GM19099 (cell line): Measurements from ENCODE around the gene SLC51A.

Experiments used
- POLR2A ChIP-seq: IDR thresholded peaks from 3 replicates; pipeline ENCODE4 v1.6.1; 2011; ENCODE audit warnings: low read depth; ENCODE audit not compliant: insufficient read length; ENCODE audit errors: extremely low read depth

The SLC51A gene

GRCh38 chr3:196207833-196208607 lies 8.3 kb upstream of the SLC51A start:
- no peak for TF ChIP-seq POLR2A

GRCh38 chr3:196208942-196209695 lies 7.2 kb upstream of the SLC51A start:
- TF ChIP-seq POLR2A = no peak

GRCh38 chr3:196210673-196211556 lies 5.4 kb upstream of the SLC51A start, which contains the start of gene ZDHHC19:
TSS of gene ZDHHC19 (minus strand) at chr3:196211400. CDS start at chr3:196211315, 85 bp downstream.
- TF ChIP-seq POLR2A = no peak

GRCh38 chr3:196214783-196215441 lies 1.4 kb upstream of the SLC51A start:
- no peak for TF ChIP-seq POLR2A

DNA sequence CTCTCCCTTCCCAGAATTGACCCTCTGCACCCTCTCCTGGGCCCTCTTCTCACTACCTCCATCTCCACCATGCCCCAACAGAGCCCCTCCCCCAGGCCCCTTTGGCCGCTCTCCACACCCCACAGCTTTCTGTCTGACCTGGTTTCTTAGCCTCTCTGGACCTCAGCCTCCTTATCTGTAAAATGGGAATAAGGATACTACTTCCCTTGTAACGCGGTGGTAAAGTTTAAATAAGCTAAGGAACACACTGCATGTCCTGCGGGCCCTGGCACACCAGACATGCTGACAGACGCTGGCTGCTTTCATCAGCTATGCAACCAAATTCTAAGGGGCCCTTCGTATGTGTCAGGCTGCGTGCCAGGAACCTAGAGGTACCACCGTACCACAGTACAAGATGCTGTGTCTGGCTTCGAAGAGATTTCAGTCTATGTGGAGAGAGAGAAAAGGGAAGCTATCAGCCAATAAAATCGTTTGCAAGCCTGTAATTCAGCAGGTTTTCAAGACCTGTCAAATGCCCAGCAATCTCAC lies 777 bp upstream of the SLC51A start:
- TF ChIP-seq POLR2A = no peak

DNA sequence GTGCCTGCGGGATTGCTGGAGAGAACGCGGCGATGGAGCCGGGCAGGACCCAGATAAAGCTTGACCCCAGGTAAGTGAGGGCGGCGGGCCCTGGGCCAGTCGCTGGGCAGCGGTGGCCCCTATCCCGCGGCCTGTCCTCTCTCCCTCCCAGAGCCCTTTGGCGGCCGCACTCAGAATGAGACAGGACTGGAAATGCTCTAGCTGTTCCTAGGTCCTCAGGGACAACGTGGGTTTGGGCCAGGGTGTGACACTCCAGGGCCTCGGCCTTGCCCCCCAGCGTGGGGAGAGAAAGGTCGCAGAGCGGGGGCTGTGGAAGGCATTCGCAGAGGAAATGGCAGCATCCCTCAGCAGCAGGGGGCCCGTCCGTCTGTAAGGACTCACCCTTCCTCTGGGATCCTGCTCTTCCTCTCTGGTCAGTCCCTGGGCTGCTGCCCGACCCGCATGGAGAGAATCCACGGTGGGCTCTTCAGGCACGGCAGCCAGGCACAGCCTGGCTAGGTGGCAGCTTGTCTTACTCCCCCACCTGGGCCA lies 412 bp downstream of the SLC51A start:
- TF ChIP-seq POLR2A = no peak

GRCh38 chr3:196217307-196218154 lies 1.2 kb downstream of the SLC51A start:
- no peak for TF ChIP-seq POLR2A

DNA sequence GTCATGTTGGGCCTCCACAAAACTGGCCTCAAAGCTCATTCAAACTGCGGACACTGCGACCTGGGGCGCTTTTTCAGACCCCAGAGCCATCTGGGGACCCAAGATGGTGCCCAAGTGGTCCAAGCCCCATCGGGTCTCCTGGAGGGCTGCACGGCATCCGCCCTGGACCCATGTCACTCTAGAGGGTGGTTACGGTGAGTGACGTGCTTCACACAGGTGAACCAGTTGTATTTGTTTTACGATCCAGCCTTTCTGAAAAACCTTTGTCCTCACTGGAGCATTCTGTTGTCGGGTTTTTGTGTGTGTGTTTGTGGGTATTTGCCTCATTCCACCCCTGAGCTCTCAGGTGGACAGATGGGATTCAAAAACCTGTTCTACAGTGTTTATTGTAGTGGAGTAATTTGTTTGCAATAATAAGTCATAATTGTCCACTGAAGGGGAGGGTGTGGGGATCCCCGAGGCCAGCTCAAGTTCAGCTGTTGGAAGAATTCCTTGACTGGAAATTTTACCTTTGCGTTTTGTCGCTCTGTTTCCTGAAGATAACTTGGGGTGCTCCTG lies 1.9 kb downstream of the SLC51A start:
- TF ChIP-seq POLR2A = no peak

DNA sequence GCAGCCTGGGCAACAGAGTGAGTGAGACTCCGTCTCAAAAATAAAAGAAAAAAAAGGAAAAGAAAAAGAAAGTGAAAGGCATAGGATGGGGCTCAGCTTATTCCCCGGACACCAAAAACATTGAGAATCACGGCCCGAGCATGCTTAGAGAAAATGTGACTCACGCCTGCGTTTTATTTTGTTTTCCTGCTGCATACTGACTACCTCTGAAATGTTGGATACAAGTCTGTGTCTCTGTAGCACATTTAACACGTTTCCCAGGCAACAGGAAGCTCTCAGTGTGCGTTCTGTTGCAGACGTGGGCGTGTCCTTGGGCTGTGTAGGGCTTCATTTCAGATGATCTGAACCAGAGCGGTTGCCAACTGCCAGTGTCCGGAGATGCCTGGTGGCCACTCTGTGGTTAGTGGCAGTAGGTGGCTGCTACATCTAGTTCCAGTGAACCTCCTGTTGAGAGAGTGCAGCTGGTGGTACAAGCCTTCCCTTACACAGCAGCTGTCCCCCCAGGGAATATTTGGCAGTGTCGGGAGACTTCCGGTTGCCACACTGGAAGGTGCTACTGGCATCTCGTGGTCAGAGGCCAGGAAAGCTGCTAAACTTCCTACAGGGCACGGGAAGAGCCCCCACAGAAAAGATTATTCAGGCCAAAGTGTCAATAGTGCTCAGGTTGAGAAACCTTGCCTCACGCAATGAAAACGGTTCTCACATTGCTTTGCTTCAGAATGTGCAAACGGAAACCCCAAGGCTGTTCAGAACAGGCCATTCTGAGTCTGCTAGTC lies 3.0 kb downstream of the SLC51A start:
- no peak for TF ChIP-seq POLR2A

GRCh38 chr3:196219970-196220311 lies 3.6 kb downstream of the SLC51A start:
- TF ChIP-seq POLR2A = no peak

- TF ChIP-seq POLR2A = no peak
Measured at GRCh38 chr3:196220587-196220986, 4.3 kb downstream of the SLC51A start.

- no peak for TF ChIP-seq POLR2A
Measured at GRCh38 chr3:196220991-196221390, 4.7 kb downstream of the SLC51A start.

DNA sequence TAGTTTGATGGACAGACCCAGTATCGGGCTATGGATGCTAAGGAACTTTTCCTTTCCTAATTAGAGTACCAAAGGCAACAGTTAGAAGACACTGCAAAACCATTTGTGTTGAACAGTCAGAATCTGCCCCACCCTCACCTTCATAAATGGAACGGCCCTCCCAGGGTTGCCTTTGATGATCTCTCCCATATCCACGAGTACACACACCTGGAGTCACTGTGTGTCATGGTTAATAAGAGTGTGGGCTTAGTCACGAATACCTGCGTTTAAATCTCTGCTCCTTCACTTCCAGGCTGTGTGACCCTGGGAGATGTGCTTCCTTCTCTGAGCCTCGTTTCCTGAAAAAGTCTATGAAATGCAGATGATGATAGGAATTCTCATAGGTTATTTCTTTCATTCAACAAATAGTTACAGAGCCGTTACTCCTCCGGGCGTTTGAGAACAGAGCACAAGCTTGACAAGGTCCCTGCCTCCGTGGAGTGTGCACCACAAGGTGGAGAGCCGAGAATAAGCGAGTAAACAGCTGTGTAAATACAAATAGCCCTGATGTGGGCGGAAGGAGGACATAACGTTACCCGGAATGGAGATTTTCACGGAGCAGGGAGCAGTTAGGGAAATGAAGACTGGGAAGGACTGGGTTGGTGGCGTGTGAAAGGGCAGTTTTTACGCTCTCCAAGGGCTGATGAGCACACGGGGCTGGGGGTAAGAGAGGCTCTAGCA lies 6.7 kb downstream of the SLC51A start:
- no peak for TF ChIP-seq POLR2A
